A549 (cell line): ENCODE measurements around the gene HBE1.

Experiments
- CEBPB ChIP-seq, 2 experiments: fragments of >200 bp in 1 of 2; sonication (Bioruptor Twin) in 1 of 2; formaldehyde crosslinking in 1 of 2; IDR thresholded peaks; 2 replicates each; pipeline ENCODE4 v1.6.1; 2012 to 2016
- CHD4 ChIP-seq: fragments of 200-600 bp; sonication (generic); IDR thresholded peaks from 2 replicates; pipeline ENCODE4 v1.6.1; 2016; ENCODE audit warnings: antibody characterized with exemption, mild to moderate bottlenecking, borderline replicate concordance
- GATA3 ChIP-seq: IDR thresholded peaks from 2 replicates; pipeline ENCODE4 v1.6.1; 2012; ENCODE audit warnings: borderline replicate concordance
- JUNB ChIP-seq: fragments of >200 bp; sonication (Bioruptor Twin); formaldehyde crosslinking; IDR thresholded peaks from 2 replicates; pipeline ENCODE4 v1.6.1; 2016
- NR3C1 ChIP-seq: fragments of >200 bp; sonication (Bioruptor Twin); formaldehyde crosslinking; IDR thresholded peaks from 3 replicates; pipeline ENCODE4 v1.6.1; 2017
- POLR2A ChIP-seq: IDR thresholded peaks from 2 replicates; pipeline ENCODE4 v1.6.1; 2012; ENCODE audit warnings: mild to moderate bottlenecking, low read length
- POLR2AphosphoS2 ChIP-seq: conservative IDR thresholded peaks from 2 replicates; pipeline ENCODE4 v1.6.1; 2012; ENCODE audit warnings: low read length, improper control_type of control experiment, inconsistent platforms
- RAD21 ChIP-seq, 2 experiments: fragments of >200 bp in 1 of 2; sonication (Bioruptor Twin) in 1 of 2; formaldehyde crosslinking in 1 of 2; IDR thresholded peaks in 1 of 2; conservative IDR thresholded peaks in 1 of 2; 2 replicates in 1 of 2; 3 replicates in 1 of 2; pipeline ENCODE4 v1.6.1; 2012 to 2018; ENCODE audit warnings: inconsistent platforms in 1 of 2
- ZC3H11A ChIP-seq: fragments of 450-650 bp; IDR thresholded peaks from 2 replicates; pipeline ENCODE4 v1.6.1; 2014; ENCODE audit warnings: antibody characterized with exemption, mild to moderate bottlenecking
- ZFP36 ChIP-seq: fragments of 450-650 bp; IDR thresholded peaks from 2 replicates; pipeline ENCODE4 v1.6.1; 2014; ENCODE audit warnings: borderline replicate concordance; ENCODE audit not compliant: partially characterized antibody
- TF ChIP-seq, protein P1 (sequence below): fragments of >200 bp; sonication (Bioruptor Twin); formaldehyde crosslinking; IDR thresholded peaks from 3 replicates; pipeline ENCODE4 v1.5.1; 2016
- TF ChIP-seq, protein P2 (sequence below): IDR thresholded peaks from 2 replicates; pipeline ENCODE4 v1.6.1; 2012

DNA sequence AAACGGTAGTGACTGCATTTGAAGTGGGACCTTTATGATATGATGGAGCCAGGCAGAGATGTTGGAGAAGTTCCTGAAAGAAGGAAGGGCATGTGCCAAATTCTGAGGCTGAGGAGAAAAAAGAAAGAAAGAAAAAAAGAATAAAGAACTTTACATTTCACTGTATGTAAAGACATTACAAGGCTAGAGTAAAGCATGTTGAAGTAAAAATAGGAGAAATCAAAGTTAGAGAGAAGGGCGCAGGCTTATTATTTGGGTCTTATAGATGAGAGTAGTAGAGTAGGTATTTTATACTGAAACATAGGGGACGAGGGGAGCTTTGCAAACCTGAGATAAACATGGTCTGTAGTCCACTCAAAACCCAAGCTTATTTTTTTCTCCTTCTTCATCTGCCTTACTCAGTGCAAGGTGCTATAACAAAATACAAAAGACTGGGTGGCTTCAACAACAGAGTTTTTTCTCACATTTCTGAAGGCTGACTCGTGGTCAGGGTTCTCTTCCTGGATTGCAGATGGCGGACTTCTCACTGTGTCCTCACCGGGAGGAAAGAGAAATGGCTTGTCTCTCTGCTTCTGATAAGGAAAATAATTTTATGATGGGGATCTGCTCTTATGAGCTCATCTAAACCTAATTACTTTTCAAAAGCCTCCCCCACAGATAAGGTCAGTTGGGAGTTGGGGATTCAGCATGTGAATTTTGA is 22.8 kb downstream of the HBE1 start:
- TF ChIP-seq POLR2AphosphoS2: no peak
- TF ChIP-seq, protein P1, sequence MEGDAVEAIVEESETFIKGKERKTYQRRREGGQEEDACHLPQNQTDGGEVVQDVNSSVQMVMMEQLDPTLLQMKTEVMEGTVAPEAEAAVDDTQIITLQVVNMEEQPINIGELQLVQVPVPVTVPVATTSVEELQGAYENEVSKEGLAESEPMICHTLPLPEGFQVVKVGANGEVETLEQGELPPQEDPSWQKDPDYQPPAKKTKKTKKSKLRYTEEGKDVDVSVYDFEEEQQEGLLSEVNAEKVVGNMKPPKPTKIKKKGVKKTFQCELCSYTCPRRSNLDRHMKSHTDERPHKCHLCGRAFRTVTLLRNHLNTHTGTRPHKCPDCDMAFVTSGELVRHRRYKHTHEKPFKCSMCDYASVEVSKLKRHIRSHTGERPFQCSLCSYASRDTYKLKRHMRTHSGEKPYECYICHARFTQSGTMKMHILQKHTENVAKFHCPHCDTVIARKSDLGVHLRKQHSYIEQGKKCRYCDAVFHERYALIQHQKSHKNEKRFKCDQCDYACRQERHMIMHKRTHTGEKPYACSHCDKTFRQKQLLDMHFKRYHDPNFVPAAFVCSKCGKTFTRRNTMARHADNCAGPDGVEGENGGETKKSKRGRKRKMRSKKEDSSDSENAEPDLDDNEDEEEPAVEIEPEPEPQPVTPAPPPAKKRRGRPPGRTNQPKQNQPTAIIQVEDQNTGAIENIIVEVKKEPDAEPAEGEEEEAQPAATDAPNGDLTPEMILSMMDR: no peak
- TF ChIP-seq RAD21 (conservative IDR thresholded peaks at IDR 0.05 in 1 of 2, IDR thresholded peaks at IDR 0.05 in 1 of 2): no peak
- TF ChIP-seq JUNB: no peak
- TF ChIP-seq, protein P2, sequence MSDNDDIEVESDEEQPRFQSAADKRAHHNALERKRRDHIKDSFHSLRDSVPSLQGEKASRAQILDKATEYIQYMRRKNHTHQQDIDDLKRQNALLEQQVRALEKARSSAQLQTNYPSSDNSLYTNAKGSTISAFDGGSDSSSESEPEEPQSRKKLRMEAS: no peak
- TF ChIP-seq CEBPB (IDR thresholded peaks at IDR 0.05): no peak
- TF ChIP-seq POLR2A: no peak
- no peak for TF ChIP-seq GATA3
- TF ChIP-seq ZC3H11A: no peak
- no peak for TF ChIP-seq CHD4
- no peak for TF ChIP-seq ZFP36
- TF ChIP-seq NR3C1: no peak
